ENCODE results near the gene PLCG2. TPM values are rescaled to one million over a fixed set of nuclear protein-coding genes. Genes with fewer than 3 reads are reported as not detected.
"Not testable (repeated sequence)": the region's sequence is repeated elsewhere in the genome, so short reads cannot be mapped to it uniquely, and the experiment has no call there.

The PLCG2 gene
- total and polyA plus RNA-seq, 2 experiments from 2014 or later: 3.5 to 10.4 TPM

DNA sequence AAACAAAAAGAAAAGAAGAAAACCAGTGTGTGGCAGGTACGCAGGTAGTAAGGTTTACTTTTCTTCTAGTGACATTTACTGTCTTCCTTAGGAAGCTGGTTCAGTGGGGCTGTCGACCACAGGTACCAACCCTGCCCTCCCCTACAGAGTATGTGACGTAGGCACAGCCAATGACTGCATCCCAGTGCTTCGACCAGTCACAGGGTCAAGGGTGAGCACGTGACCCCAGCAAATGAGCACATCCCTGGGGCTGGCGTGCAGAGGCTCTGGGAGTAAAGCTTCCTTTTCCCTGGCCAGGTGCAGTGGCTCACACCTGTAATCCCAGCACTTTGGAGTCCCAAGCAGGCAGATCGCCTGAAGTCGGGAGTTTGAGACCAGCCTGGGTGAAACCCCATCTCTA lies 38.9 kb upstream of the PLCG2 start:
- no peaks in the 10 kb centered on the region for H3K27me3 ChIP-seq
- no peak overlapping the region for H3K27ac ChIP-seq
- no peak overlapping the region for H3K4me3 ChIP-seq
- H3K36me3 ChIP-seq: no peaks in the 10 kb centered on the region
- no peaks in the 10 kb centered on the region for H3K4me1 ChIP-seq (ENCODE audit: low read depth)
- TF ChIP-seq, protein P1, sequence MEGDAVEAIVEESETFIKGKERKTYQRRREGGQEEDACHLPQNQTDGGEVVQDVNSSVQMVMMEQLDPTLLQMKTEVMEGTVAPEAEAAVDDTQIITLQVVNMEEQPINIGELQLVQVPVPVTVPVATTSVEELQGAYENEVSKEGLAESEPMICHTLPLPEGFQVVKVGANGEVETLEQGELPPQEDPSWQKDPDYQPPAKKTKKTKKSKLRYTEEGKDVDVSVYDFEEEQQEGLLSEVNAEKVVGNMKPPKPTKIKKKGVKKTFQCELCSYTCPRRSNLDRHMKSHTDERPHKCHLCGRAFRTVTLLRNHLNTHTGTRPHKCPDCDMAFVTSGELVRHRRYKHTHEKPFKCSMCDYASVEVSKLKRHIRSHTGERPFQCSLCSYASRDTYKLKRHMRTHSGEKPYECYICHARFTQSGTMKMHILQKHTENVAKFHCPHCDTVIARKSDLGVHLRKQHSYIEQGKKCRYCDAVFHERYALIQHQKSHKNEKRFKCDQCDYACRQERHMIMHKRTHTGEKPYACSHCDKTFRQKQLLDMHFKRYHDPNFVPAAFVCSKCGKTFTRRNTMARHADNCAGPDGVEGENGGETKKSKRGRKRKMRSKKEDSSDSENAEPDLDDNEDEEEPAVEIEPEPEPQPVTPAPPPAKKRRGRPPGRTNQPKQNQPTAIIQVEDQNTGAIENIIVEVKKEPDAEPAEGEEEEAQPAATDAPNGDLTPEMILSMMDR (IDR thresholded peaks at IDR 0.05; ENCODE audit: low read depth, low read length): no peak
- DNase-seq (ENCODE audit: low read depth in 1 of 2, low spot score in 1 of 2): no peak
- H3K9me3 ChIP-seq (ENCODE audit: low read depth): no peaks in the 10 kb centered on the region

DNA sequence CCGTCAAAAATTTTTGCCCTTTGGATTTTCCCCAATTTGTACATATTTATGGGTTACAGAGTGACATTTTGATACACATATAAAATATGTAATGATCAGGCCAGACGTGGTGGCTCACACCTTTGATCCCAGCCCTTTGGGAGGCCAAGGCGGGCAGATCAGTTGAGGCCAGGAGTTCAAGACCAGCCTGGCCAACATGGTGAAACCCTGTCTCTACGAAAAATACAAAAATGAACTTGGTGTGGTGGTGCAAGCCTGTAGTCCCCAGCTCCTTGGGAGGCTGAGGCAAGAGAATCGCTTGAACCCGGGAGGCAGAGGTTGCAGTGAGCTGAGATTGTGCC lies 37.7 kb upstream of the PLCG2 start:
- H3K9me3 ChIP-seq (ENCODE audit: low read depth); H3K4me3 ChIP-seq; DNase-seq (ENCODE audit: low read depth in 1 of 2, low spot score in 1 of 2); H3K4me1 ChIP-seq (ENCODE audit: low read depth); H3K27me3 ChIP-seq; H3K27ac ChIP-seq; H3K36me3 ChIP-seq: not testable (repeated sequence)

DNA sequence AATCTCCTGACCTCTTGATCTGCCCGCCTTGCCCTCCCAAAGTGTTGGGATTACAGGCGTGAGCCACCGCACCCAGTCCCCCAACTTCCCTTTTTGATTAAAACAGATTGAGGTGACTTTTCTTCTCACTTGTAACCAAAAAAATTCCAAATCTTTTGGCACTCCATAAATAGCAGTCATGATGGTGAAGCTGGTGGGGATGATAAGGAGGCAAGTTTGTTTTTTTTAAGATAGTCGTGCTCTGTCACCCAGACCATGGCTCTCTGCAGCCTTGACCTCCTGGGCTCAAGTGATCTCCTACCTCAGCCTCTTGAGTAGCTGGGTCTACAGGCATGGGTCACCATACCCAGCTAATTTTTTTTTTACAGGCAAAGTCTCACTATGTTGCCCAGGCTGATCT lies 34.7 kb upstream of the PLCG2 start:
- DNase-seq (ENCODE audit: low read depth in 1 of 2, low spot score in 1 of 2): no peak
- Histone ChIP-seq H3K9me3 (ENCODE audit: low read depth) (no peaks in the 10 kb centered on the region), H3K27me3 (no peaks in the 10 kb centered on the region), H3K36me3 (no peaks in the 10 kb centered on the region), H3K4me3 (no peak overlapping the region), H3K4me1 (ENCODE audit: low read depth) (no peaks in the 10 kb centered on the region), H3K27ac (no peak overlapping the region)
- TF ChIP-seq, protein P1 (IDR thresholded peaks at IDR 0.05; ENCODE audit: low read depth, low read length): no peak

DNA sequence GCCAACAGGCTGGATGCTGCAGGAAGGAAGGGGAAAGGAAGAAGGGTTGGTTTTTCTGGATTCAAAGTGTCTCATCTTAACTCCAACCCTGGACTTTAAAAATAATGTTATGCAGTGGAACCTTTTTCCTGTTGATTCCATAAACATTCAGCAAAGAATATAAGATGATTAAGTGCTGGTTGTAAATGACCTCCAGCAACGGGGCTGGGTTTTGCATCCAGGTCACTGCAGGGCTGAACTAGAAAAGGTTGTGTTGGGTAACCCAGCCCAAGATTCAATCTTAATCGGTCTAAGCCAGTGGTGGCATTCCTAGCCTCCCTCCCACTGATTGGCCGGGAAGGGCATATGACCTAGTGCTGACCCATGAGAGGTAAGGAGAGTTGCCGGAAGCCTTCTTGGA lies 34.2 kb upstream of the PLCG2 start:
- H3K27me3 ChIP-seq: no peaks in the 10 kb centered on the region
- H3K9me3 ChIP-seq (ENCODE audit: low read depth): no peaks in the 10 kb centered on the region
- TF ChIP-seq, protein P1 (IDR thresholded peaks at IDR 0.05; ENCODE audit: low read depth, low read length): no peak
- no peak for DNase-seq (ENCODE audit: low read depth in 1 of 2, low spot score in 1 of 2)
- H3K4me3 ChIP-seq: no peak overlapping the region
- H3K27ac ChIP-seq: no peak overlapping the region
- no peaks in the 10 kb centered on the region for H3K36me3 ChIP-seq
- H3K4me1 ChIP-seq (ENCODE audit: low read depth): no peaks in the 10 kb centered on the region

DNA sequence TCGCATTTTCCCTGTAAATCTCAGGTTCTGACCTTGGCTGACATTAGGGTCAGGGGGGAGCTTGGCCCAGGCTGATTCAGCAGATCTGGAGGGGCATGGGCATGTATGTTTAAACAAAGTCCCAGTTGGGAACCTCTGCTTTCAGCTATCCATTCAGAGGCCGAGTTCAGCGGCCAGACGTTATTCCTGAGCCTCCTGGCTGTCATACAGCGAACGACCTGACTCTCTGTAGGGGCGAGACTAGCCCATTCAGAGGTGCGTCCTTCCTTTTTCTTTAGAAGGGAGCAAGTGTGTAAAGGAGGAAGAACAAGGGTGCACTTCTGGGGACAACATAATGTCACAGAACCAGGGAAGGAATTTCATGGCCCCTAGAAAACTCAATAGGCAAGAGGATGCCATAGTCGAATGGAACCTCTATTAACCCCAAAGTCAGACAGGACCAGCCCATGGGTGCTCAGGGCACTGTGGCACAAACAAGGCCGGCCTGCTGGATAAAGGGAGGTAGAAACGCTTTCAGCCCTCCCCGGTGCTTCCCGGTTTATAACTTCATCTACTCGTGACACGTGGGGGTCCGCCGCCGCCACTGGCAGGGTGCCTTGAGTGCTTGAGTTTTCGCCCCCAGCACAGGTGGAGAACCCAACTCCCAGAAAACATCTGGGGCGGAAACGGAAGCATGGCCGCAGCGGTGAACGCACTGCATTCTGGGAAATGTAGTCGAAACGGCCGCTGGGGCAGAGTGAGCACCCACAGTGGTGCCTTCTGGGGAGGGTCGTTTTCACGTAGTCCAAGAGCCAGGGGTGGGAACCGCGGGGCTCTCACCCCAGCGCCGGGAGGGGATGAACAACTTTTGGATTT lies 33.2 kb upstream of the PLCG2 start:
- H3K27ac ChIP-seq: no peak overlapping the region
- no peaks in the 10 kb centered on the region for H3K4me1 ChIP-seq (ENCODE audit: low read depth)
- H3K27me3 ChIP-seq: no peaks in the 10 kb centered on the region
- peak overlapping the region; percentile 19 for H3K4me3 ChIP-seq
- TF ChIP-seq, protein P1 (IDR thresholded peaks at IDR 0.05; ENCODE audit: low read depth, low read length): no peak
- H3K9me3 ChIP-seq (ENCODE audit: low read depth): no peaks in the 10 kb centered on the region
- H3K36me3 ChIP-seq: no peaks in the 10 kb centered on the region
- DNase-seq (ENCODE audit: low read depth in 1 of 2, low spot score in 1 of 2): peak; percentile 63 to 72

DNA sequence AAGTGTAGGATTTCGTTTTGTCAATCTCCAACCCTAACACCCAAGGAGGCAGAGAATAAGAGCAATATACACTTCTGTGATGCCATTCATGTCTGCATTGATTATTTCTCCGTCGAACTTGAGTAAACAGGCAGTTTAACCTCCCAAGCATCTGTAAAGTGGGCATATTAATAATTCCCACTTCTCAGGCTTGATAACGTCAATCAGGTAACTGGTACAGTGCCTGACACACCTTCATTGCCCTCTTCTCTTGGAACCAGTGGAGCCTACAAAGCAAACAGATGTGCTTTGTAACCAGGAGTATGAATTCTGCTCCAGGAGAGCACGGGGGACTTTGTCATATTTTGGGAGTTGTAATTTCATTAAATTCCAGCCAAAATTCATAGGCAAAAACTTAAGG lies 32.5 kb upstream of the PLCG2 start:
- no peaks in the 10 kb centered on the region for H3K27me3 ChIP-seq
- H3K27ac ChIP-seq: no peak overlapping the region
- no peaks in the 10 kb centered on the region for H3K9me3 ChIP-seq (ENCODE audit: low read depth)
- no peak for DNase-seq (ENCODE audit: low read depth in 1 of 2, low spot score in 1 of 2)
- TF ChIP-seq, protein P1 (IDR thresholded peaks at IDR 0.05; ENCODE audit: low read depth, low read length): no peak
- no peaks in the 10 kb centered on the region for H3K36me3 ChIP-seq
- no peaks in the 10 kb centered on the region for H3K4me1 ChIP-seq (ENCODE audit: low read depth)
- H3K4me3 ChIP-seq: peak overlapping the region; percentile 19

Measured in cardiac muscle cell (in vitro differentiated cells and primary cell).